ENCODE results near the gene MAPRE2. TPM values are rescaled to one million over a fixed set of nuclear protein-coding genes. Genes with fewer than 3 reads are reported as not detected.

MAPRE2 gene
- total and polyA plus RNA-seq, 9 donors: 16.2 to 59.9 (median 27.8) TPM

DNA sequence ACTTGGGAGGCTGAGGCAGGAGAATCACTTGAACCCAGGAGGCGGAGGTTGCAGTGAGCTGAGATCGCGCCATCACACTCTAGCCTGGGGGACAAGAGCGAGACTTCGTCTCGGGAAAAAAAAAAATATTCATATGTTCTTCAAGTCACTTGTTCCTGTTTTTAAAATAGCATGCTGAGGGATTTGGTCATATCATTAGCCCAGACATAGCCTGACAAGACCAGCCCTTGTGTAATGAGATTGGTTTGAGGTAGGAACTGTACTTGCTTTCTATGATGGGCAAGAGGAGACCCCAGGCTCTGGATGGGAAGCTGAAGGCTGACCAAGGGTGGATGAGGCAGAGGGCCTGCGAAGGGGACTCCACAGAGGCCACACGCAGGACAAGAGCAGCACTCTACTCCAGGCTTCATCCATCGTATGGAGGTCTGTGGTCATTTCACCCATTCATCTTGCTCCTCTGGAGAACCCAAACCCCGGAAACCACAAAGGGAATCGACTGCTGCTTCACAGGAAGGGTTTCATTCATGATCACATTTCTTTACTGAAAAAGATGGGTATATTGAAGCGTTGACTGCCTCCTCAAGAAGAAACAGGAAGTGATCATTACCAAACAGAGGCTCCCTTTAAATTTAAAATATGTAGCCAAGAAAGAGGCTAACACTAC, 112.5 kb downstream of the MAPRE2 start:
- TF ChIP-seq POLR2A (IDR thresholded peaks at IDR 0.05): no peak
- TF ChIP-seq CTCF (IDR thresholded peaks at IDR 0.05): no peak
- TF ChIP-seq EP300 (IDR thresholded peaks at IDR 0.05): no peak
- 93 to 95% (median 94%) methylated on average over 12 of the region's 12 CpGs for WGBS, 3 donors
- no peaks in the 10 kb centered on the region for H3K9me3 ChIP-seq
- intact Hi-C loops (cut with DNase I): no loop called here
- H3K4me1 ChIP-seq (ENCODE audit: insufficient read depth): peaks cover 6% of the 10 kb centered on the region
- H3K4me3 ChIP-seq: no peak overlapping the region
- H3K36me3 ChIP-seq: no peaks in the 10 kb centered on the region
- no peak overlapping the region for H3K27ac ChIP-seq
- DNase-seq: no peak
- no peaks in the 10 kb centered on the region for H3K27me3 ChIP-seq

DNA sequence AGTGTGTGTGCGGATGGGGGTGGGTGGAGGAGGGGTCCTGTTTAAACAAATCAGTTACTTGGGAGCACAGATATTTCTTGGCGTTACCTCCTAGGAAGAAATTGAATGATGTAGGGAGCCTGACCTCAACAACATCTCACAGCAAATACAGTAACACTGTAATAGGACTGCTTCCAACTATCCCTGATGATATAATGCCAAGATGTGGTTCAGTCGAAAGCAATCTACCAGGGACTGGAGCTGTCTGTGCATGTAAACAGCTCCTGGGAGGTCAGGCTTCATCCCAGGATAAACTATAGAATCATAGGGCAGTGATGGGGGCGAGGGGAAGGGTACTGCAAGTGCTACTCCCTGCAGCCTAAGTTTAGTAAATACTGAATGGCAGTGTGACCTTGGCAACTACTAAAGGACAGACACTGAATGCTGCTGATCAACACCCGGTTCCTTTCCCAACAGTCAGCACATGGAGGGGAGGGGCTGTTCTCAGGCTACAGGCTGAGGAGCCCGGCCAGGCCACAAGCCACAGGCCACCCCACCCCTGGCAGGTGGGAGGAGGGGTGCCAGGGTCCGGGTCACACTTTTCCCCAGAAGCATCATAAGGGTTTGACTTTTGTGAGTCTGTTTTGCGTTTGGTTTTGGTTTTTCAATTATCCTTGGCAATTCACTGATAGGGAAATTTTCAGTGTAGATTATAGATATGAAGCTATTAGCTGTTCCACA, 114.3 kb downstream of the MAPRE2 start:
- Histone ChIP-seq H3K4me1 (ENCODE audit: insufficient read depth) (peaks cover 6% of the 10 kb centered on the region), H3K36me3 (no peaks in the 10 kb centered on the region), H3K9me3 (no peaks in the 10 kb centered on the region), H3K4me3 (no peak overlapping the region), H3K27ac (no peak overlapping the region), H3K27me3 (no peaks in the 10 kb centered on the region)
- 6 to 14% (median 7%) methylated on average over 8 of the region's 8 CpGs for WGBS, 3 donors
- DNase-seq: no peak
- intact Hi-C loops (cut with DNase I): no loop called here
- TF ChIP-seq EP300 (IDR thresholded peaks at IDR 0.05): no peak
- no peak for TF ChIP-seq POLR2A (IDR thresholded peaks at IDR 0.05)

DNA sequence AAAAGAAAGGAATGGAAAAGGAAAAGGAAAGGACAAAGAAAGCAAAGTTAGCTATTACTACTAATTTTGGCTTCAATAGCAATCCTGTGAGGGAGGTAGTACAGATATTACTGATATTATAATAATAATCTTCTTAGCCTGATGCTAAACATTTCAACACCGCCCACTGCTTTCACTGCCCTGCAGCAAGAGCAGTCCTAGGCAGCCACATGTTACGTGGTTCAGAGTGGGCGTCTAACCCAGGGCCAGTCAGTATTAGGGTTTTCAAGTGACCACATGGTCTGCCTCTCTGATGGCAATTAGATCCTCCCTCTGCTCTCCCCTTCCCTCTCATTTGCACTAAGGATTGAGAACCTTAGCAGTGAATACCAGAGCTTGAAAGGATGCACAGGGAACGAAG, 116.0 kb downstream of the MAPRE2 start:
- Histone ChIP-seq H3K4me3 (no peak overlapping the region), H3K27ac (no peak overlapping the region), H3K4me1 (ENCODE audit: insufficient read depth) (peaks cover 6% of the 10 kb centered on the region), H3K27me3 (no peaks in the 10 kb centered on the region), H3K36me3 (no peaks in the 10 kb centered on the region), H3K9me3 (no peaks in the 10 kb centered on the region)
- WGBS, 3 donors: 83 to 92% (median 86%) methylated on average over 4 of the region's 4 CpGs
- DNase-seq: no peak
- TF ChIP-seq CTCF (IDR thresholded peaks at IDR 0.05) (no peak), POLR2A (IDR thresholded peaks at IDR 0.05) (no peak), EP300 (IDR thresholded peaks at IDR 0.05) (no peak)
- intact Hi-C loops (cut with DNase I): no loop called here

- DNase-seq: no peak
- Histone ChIP-seq H3K27me3 (no peaks in the 10 kb centered on the region), H3K27ac (no peak overlapping the region), H3K4me1 (ENCODE audit: insufficient read depth) (peaks cover 6% of the 10 kb centered on the region), H3K4me3 (no peak overlapping the region), H3K9me3 (no peaks in the 10 kb centered on the region), H3K36me3 (no peaks in the 10 kb centered on the region)
- TF ChIP-seq EP300 (IDR thresholded peaks at IDR 0.05) (no peak), POLR2A (IDR thresholded peaks at IDR 0.05) (no peak), CTCF (IDR thresholded peaks at IDR 0.05) (no peak)
- intact Hi-C loops (cut with DNase I): no loop called here
- WGBS, 3 donors: 74 to 89% (median 79%) methylated on average over 5 of the region's 5 CpGs
Observed at GRCh38 chr18:35158728-35159450, 117.7 kb downstream of the MAPRE2 start.
